ENCODE results near the gene DCAF4. TPM values are rescaled to one million over a fixed set of nuclear protein-coding genes. Genes with fewer than 3 reads are reported as not detected.

The DCAF4 gene
- total RNA-seq, 1 donor from 2014 or later, result 6.9 TPM

GRCh38 chr14:72929316-72930080 is 3.2 kb downstream of the DCAF4 start:
- no peaks in the 10 kb centered on the region for H3K27me3 ChIP-seq (ENCODE audit: low read depth)
- H3K4me1 ChIP-seq, result peaks cover 21% of the 10 kb centered on the region
- H3K27ac ChIP-seq (replicated peaks), result no peak overlapping the region
- DNase-seq, result no peak
- no peak overlapping the region for H3K4me3 ChIP-seq
- no peak for TF ChIP-seq CTCF (IDR thresholded peaks at IDR 0.05; ENCODE audit: borderline replicate concordance)
- intact Hi-C loops (cut with micrococcal nuclease), result no loop called here
- H3K9me3 ChIP-seq (replicated peaks), result no peaks in the 10 kb centered on the region
- peaks cover 2% of the 10 kb centered on the region for H3K36me3 ChIP-seq

- Histone ChIP-seq H3K4me3 (no peak overlapping the region), H3K9me3 (replicated peaks) (no peaks in the 10 kb centered on the region), H3K27ac (replicated peaks) (no peak overlapping the region), H3K4me1 (peaks cover under 1% of the 10 kb centered on the region), H3K27me3 (ENCODE audit: low read depth) (no peaks in the 10 kb centered on the region), H3K36me3 (peaks cover 5% of the 10 kb centered on the region)
- intact Hi-C loops (cut with micrococcal nuclease), result no loop called here
- TF ChIP-seq CTCF (IDR thresholded peaks at IDR 0.05; ENCODE audit: borderline replicate concordance), result no peak
- DNase-seq, result no peak
Measured at GRCh38 chr14:72932893-72933292, 6.6 kb downstream of the DCAF4 start.

- H3K27ac ChIP-seq (replicated peaks), result no peak overlapping the region
- TF ChIP-seq CTCF (IDR thresholded peaks at IDR 0.05; ENCODE audit: borderline replicate concordance), result no peak
- no peaks in the 10 kb centered on the region for H3K9me3 ChIP-seq (replicated peaks)
- no peaks in the 10 kb centered on the region for H3K27me3 ChIP-seq (ENCODE audit: low read depth)
- intact Hi-C loops (cut with micrococcal nuclease), result no loop called here
- H3K4me1 ChIP-seq, result no peaks in the 10 kb centered on the region
- peaks cover 60% of the 10 kb centered on the region for H3K36me3 ChIP-seq
- H3K4me3 ChIP-seq, result no peak overlapping the region
- DNase-seq, result no peak
Measured at GRCh38 chr14:72939630-72940029, 13.4 kb downstream of the DCAF4 start.

- Histone ChIP-seq H3K4me1 (no peaks in the 10 kb centered on the region), H3K4me3 (no peak overlapping the region), H3K36me3 (peaks cover 63% of the 10 kb centered on the region), H3K9me3 (replicated peaks) (no peaks in the 10 kb centered on the region), H3K27me3 (ENCODE audit: low read depth) (no peaks in the 10 kb centered on the region), H3K27ac (replicated peaks) (no peak overlapping the region)
- TF ChIP-seq CTCF (IDR thresholded peaks at IDR 0.05; ENCODE audit: borderline replicate concordance), result no peak
- intact Hi-C loops (cut with micrococcal nuclease), result no loop called here
- DNase-seq, result no peak
Measured at GRCh38 chr14:72941286-72941985, 15.2 kb downstream of the DCAF4 start.

GRCh38 chr14:72942934-72943333 is 16.7 kb downstream of the DCAF4 start:
- intact Hi-C loops (cut with micrococcal nuclease), result no loop called here
- peaks cover 60% of the 10 kb centered on the region for H3K36me3 ChIP-seq

More at GRCh38 chr14:72942934-72943333, 16.7 kb downstream of the DCAF4 start:
- Histone ChIP-seq H3K27ac (replicated peaks) (no peak overlapping the region), H3K4me3 (no peak overlapping the region), H3K27me3 (ENCODE audit: low read depth) (no peaks in the 10 kb centered on the region), H3K4me1 (no peaks in the 10 kb centered on the region), H3K9me3 (replicated peaks) (no peaks in the 10 kb centered on the region)
- DNase-seq, result no peak
- no peak for TF ChIP-seq CTCF (IDR thresholded peaks at IDR 0.05; ENCODE audit: borderline replicate concordance)
